Brain microvascular endothelial cell (primary cell): Measurements from ENCODE around the gene SERPINE3.

Source experiments
- DNase-seq: peaks from one replicate; pipeline ENCODE4 v3.0.0-alpha.2; 2020
- H3K27ac ChIP-seq: fragments of 250-450 bp; sonication (Bioruptor Pico); 2 replicates; pipeline ENCODE4 v1.5.1; 2020; ENCODE audit warnings: mild to moderate bottlenecking, moderate library complexity
- H3K27me3 ChIP-seq: fragments of 250-450 bp; sonication (Bioruptor Pico); replicated peaks from 2 replicates; pipeline ENCODE4 v1.5.1; 2020; ENCODE audit warnings: mild to moderate bottlenecking
- H3K36me3 ChIP-seq: fragments of 250-450 bp; sonication (Bioruptor Pico); replicated peaks from 2 replicates; pipeline ENCODE4 v1.5.1; 2020; ENCODE audit warnings: mild to moderate bottlenecking
- H3K4me3 ChIP-seq: 2 replicates; pipeline ENCODE4 v1.5.1; 2011; ENCODE audit warnings: low read depth, mild to moderate bottlenecking, control low read depth, low read length, moderate library complexity
- in situ Hi-C: cut with HindIII; loops from 2 replicates; pipeline ENCODE4 v1.10.0; 2017; ENCODE audit warnings: low sequenced_read_pairs, low pct_ligation_motif_present
- TF ChIP-seq, protein P1 (sequence below): IDR thresholded peaks from 2 replicates; pipeline ENCODE4 v1.5.1; 2011; ENCODE audit warnings: low read depth, mild to moderate bottlenecking, moderate library complexity, low read length, control low read depth, inconsistent platforms; ENCODE audit errors: missing control alignments

Gene SERPINE3

GRCh38 chr13:51364404-51365008, 25.0 kb downstream of the SERPINE3 start:
- peak; percentile 74 for DNase-seq
- H3K27ac ChIP-seq, result peak overlapping the region; percentile 50

GRCh38 chr13:51370116-51370515, 30.6 kb downstream of the SERPINE3 start:
- TF ChIP-seq, protein P1, sequence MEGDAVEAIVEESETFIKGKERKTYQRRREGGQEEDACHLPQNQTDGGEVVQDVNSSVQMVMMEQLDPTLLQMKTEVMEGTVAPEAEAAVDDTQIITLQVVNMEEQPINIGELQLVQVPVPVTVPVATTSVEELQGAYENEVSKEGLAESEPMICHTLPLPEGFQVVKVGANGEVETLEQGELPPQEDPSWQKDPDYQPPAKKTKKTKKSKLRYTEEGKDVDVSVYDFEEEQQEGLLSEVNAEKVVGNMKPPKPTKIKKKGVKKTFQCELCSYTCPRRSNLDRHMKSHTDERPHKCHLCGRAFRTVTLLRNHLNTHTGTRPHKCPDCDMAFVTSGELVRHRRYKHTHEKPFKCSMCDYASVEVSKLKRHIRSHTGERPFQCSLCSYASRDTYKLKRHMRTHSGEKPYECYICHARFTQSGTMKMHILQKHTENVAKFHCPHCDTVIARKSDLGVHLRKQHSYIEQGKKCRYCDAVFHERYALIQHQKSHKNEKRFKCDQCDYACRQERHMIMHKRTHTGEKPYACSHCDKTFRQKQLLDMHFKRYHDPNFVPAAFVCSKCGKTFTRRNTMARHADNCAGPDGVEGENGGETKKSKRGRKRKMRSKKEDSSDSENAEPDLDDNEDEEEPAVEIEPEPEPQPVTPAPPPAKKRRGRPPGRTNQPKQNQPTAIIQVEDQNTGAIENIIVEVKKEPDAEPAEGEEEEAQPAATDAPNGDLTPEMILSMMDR, result no peak
- peaks cover 39% of the 10 kb centered on the region for H3K36me3 ChIP-seq
- no peaks in the 10 kb centered on the region for H3K27me3 ChIP-seq
- no peak overlapping the region for H3K27ac ChIP-seq
- in situ Hi-C loops, result no loop called here
- peak; percentile 3 for DNase-seq
- no peak overlapping the region for H3K4me3 ChIP-seq

More at GRCh38 chr13:51364404-51365008, 25.0 kb downstream of the SERPINE3 start:
- H3K36me3 ChIP-seq, result peaks cover 18% of the 10 kb centered on the region
- no peaks in the 10 kb centered on the region for H3K27me3 ChIP-seq
- H3K4me3 ChIP-seq, result no peak overlapping the region
- TF ChIP-seq, protein P1, result no peak
- in situ Hi-C loops, result no loop called here

- TF ChIP-seq, protein P1, result no peak
- in situ Hi-C loops, result no loop called here
- H3K27ac ChIP-seq, result no peak overlapping the region
- no peaks in the 10 kb centered on the region for H3K27me3 ChIP-seq
- peaks cover 41% of the 10 kb centered on the region for H3K36me3 ChIP-seq
- H3K4me3 ChIP-seq, result no peak overlapping the region
- DNase-seq, result no peak
Measured at GRCh38 chr13:51370811-51371210, 31.3 kb downstream of the SERPINE3 start.

- Histone ChIP-seq H3K27me3 (no peaks in the 10 kb centered on the region), H3K36me3 (peaks cover 39% of the 10 kb centered on the region), H3K27ac (no peak overlapping the region), H3K4me3 (no peak overlapping the region)
- no peak for DNase-seq
- in situ Hi-C loops, result no loop called here
- TF ChIP-seq, protein P1, result no peak
Measured at GRCh38 chr13:51371768-51372399, 32.4 kb downstream of the SERPINE3 start.

DNA sequence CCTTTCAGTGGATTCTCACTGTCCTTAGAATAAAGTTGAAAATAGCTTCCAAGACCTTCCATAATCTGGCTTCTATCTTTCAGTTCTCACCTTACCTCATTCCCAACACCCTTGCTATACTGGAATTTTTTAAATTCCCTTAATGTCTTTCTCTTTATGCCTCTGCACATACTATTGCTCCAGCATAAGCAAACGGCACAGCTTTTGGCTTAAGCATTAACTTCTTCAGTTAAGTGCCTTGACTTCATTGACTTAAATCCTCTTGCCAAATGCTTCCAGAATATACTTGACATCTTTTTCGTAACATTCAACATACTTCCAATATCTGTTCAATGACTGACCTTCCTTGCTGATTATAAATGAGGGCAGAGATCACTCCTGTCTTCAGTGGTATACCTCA, 34.0 kb downstream of the SERPINE3 start:
- Histone ChIP-seq H3K27me3 (no peaks in the 10 kb centered on the region), H3K27ac (no peak overlapping the region), H3K4me3 (no peak overlapping the region), H3K36me3 (peaks cover 42% of the 10 kb centered on the region)
- in situ Hi-C loops, result no loop called here
- TF ChIP-seq, protein P1, result no peak
- DNase-seq, result no peak
